HepG2 (cell line): Measurements from ENCODE around the gene HNRNPF. TPM values are rescaled to one million over a fixed set of nuclear protein-coding genes. Genes with fewer than 3 reads are reported as not detected.
A peak's percentile ranks its signal among the peaks of the same experiment; 100 is the strongest.

Source experiments
- ATAC-seq: fragments of 200-7000 bp; cut with Tn5 transposase; 3 replicates; pipeline ENCODE4 v1.9.1; 2020; ENCODE audit warnings: mild to moderate bottlenecking, moderate library complexity
- BruUV-seq: library from RNA; stranded (reverse); fragments of 400-500 nt; replicated peaks from 2 replicates; lab custom pipeline; 2021; lab: Mats Ljungman, UMichigan
- CTCF ChIA-PET: fragments of 300-600 bp; formaldehyde crosslinking; extraction: SDS; loops from one replicate; lab custom pipeline; 2021; ENCODE audit warnings: low total read pairs, inconsistent platforms, low intra/inter-chr PET ratio; lab: Yijun Ruan, JAX
- POLR2A ChIA-PET: fragments of 350-600 bp; sonication (Branson Sonifier 250); formaldehyde crosslinking; loops from one replicate; lab custom pipeline; 2020; ENCODE audit warnings: antibody characterized with exemption, inconsistent platforms; lab: Yijun Ruan, JAX
- DNase-seq: peaks from one replicate; pipeline ENCODE4 v3.0.0-alpha.2; 2015; ENCODE audit warnings: low spot score
- FAIRE-seq: peaks from 3 replicates; lab custom pipeline; 2011; peaks lifted over from hg19 to GRCh38; lab: Jason Lieb, UNC
- H2AFZ ChIP-seq: one replicate; pipeline ENCODE4 v1.6.1; 2011; ENCODE audit warnings: low read length, inconsistent platforms
- H3K27ac ChIP-seq: fragments of 300-600 bp; 3 replicates; pipeline ENCODE4 v1.8.0; 2011; ENCODE audit warnings: mixed run types, mild to moderate bottlenecking, mixed read lengths, low read length, inconsistent platforms; ENCODE audit not compliant: insufficient read depth; ENCODE audit errors: extremely low read length
- H3K27me3 ChIP-seq, 2 experiments: fragments of 200-600 bp in 1 of 2; 2 replicates in 1 of 2; 3 replicates in 1 of 2; pipeline versions ENCODE4 v1.6.0 to v1.8.0; 2011; ENCODE audit warnings: low read length in 2 of 2, mild to moderate bottlenecking in 2 of 2, moderate library complexity in 2 of 2, inconsistent platforms in 1 of 2; ENCODE audit not compliant: insufficient read depth in 2 of 2, control insufficient read depth in 1 of 2
- H3K36me3 ChIP-seq, 2 experiments: fragments of 200-600 bp in 1 of 2; replicated peaks in 1 of 2; 2 replicates in 1 of 2; 3 replicates in 1 of 2; pipeline versions ENCODE4 v1.5.1 to v1.8.0; 2011; ENCODE audit warnings: low read length in 2 of 2, inconsistent platforms in 1 of 2; ENCODE audit not compliant: insufficient read depth in 2 of 2, control insufficient read depth in 1 of 2
- H3K4me1 ChIP-seq: 2 replicates; pipeline ENCODE4 v1.5.1; 2012; ENCODE audit warnings: low read length, inconsistent platforms; ENCODE audit not compliant: insufficient read depth
- H3K4me2 ChIP-seq: 2 replicates; pipeline ENCODE4 v1.6.0; 2011; ENCODE audit warnings: low read depth, low read length, inconsistent platforms
- H3K4me3 ChIP-seq, 3 experiments: fragments of 200-600 bp in 1 of 3; sonication (generic), shearing (Covaris generic) in 1 of 3; replicated peaks in 1 of 3; 2 replicates each; pipeline ENCODE4 v1.5.1; 2011 to 2016; ENCODE audit warnings: low read length in 3 of 3, inconsistent platforms in 2 of 3, low read depth in 2 of 3, mild to moderate bottlenecking in 2 of 3, control low read depth in 1 of 3, mixed read lengths in 1 of 3; ENCODE audit not compliant: insufficient read depth in 1 of 3
- H3K79me2 ChIP-seq: one replicate; pipeline ENCODE4 v1.6.1; 2011; ENCODE audit warnings: low read length, inconsistent platforms; ENCODE audit not compliant: insufficient read depth
- H3K9ac ChIP-seq: 2 replicates; pipeline ENCODE4 v1.6.0; 2011; ENCODE audit warnings: mild to moderate bottlenecking, low read depth, low read length, inconsistent platforms; ENCODE audit not compliant: insufficient read depth
- H3K9me3 ChIP-seq: 2 replicates; pipeline ENCODE4 v1.5.1; 2012; ENCODE audit warnings: mild to moderate bottlenecking, low read length
- H4K20me1 ChIP-seq: 2 replicates; pipeline ENCODE4 v1.6.0; 2011; ENCODE audit warnings: inconsistent platforms, mild to moderate bottlenecking, low read length, moderate library complexity; ENCODE audit not compliant: insufficient read depth
- ATF7 ChIP-seq, 2 experiments: fragments of 450-650 bp in 1 of 2; sonication (generic) in 1 of 2; formaldehyde crosslinking in 1 of 2; IDR thresholded peaks; 2 replicates each; pipeline versions ENCODE4 v1.4.0 to v1.6.1; 2016 to 2020; ENCODE audit warnings: antibody characterized with exemption in 1 of 2, mild to moderate bottlenecking in 1 of 2, missing genetic modification reagents in 1 of 2
- DMAP1 ChIP-seq: IDR thresholded peaks from 2 replicates; pipeline ENCODE4 v1.6.1; 2016
- POLR2A ChIP-seq, 2 experiments: IDR thresholded peaks; 2 replicates each; pipeline ENCODE4 v1.6.1; 2011; ENCODE audit warnings: low read depth in 2 of 2, low read length in 2 of 2, mild to moderate bottlenecking in 1 of 2, moderate library complexity in 1 of 2; ENCODE audit not compliant: insufficient read depth in 1 of 2
- ZBTB21 ChIP-seq: sonication (generic); formaldehyde crosslinking; IDR thresholded peaks from 2 replicates; pipeline ENCODE4 v1.4.0; 2020; ENCODE audit warnings: missing genetic modification reagents
- ZNF749 ChIP-seq: sonication (generic); formaldehyde crosslinking; IDR thresholded peaks from 2 replicates; pipeline ENCODE4 v1.8.0; 2022; ENCODE audit warnings: mild to moderate bottlenecking, missing genetic modification reagents, moderate library complexity, borderline replicate concordance
- ZNF878 ChIP-seq: sonication (generic); formaldehyde crosslinking; IDR thresholded peaks from 2 replicates; pipeline ENCODE4 v1.8.1; 2023; ENCODE audit warnings: mild to moderate bottlenecking, missing genetic modification reagents, moderate library complexity
- WGBS: methylation state at CpG from one replicate; pipeline ENCODE4 v1.1.6; 2017; ENCODE audit warnings: low lambda C conversion rate; 5-methylcytosine and 5-hydroxymethylcytosine counted together
- in situ Hi-C: cut with HindIII; loops from 2 replicates; pipeline ENCODE4 v1.10.0; 2017; ENCODE audit warnings: low pct_unique_long_range_greater_than_20kb; ENCODE audit not compliant: extremely low pct_ligation_motif_present
- intact Hi-C: fragments of 100-400 bp; cut with micrococcal nuclease; formaldehyde crosslinking; loops from one replicate; pipeline ENCODE4 v1.10.0; 2022; ENCODE audit not compliant: unreplicated experiment
- polyA plus RNA-seq, 8 experiments: library from polyadenylated mRNA; depleted of rRNA in 3 of 8; stranded (reverse) in 7 of 8; unstranded in 1 of 8; fragments of >200 nt; fragmentation: Illumina TruSeq in 4 of 8; extraction: Trizol in 4 of 8; gene quantifications; 2 replicates each; pipeline versions ENCODE4 v1.2.1 to v1.2.3, GENCODE V29; 2011 to 2016; ENCODE audit warnings: low read depth in 4 of 8, missing spikeins in 1 of 8, mixed read lengths in 1 of 8; ENCODE audit not compliant: insufficient read depth in 1 of 8
- total RNA-seq, 5 experiments: library from RNA; depleted of rRNA; stranded (reverse); fragments of >200 nt; fragmentation: Illumina TruSeq; extraction: Trizol; gene quantifications; 2 replicates each; pipeline ENCODE4 v1.2.3, GENCODE V29; 2016; ENCODE audit warnings: low read depth in 1 of 5
- TF ChIP-seq, protein P1 (sequence below): sonication (generic); formaldehyde crosslinking; IDR thresholded peaks from 2 replicates; pipeline ENCODE4 v1.4.0; 2020; ENCODE audit warnings: missing genetic modification reagents
- TF ChIP-seq, protein P2 (sequence below): sonication (generic); formaldehyde crosslinking; IDR thresholded peaks from 2 replicates; pipeline ENCODE4 v1.4.0; 2020; ENCODE audit warnings: mild to moderate bottlenecking, missing genetic modification reagents
- TF ChIP-seq, protein P3 (sequence below): sonication (generic); formaldehyde crosslinking; IDR thresholded peaks from 2 replicates; pipeline ENCODE4 v1.5.0; 2020; ENCODE audit warnings: mild to moderate bottlenecking, missing genetic modification reagents

HNRNPF gene
- total and polyA plus RNA-seq, 2 of the 13 experiments (the other 11 are each of a cell fraction or from before 2014, with no cell fraction given) = 166 to 308 TPM

DNA sequence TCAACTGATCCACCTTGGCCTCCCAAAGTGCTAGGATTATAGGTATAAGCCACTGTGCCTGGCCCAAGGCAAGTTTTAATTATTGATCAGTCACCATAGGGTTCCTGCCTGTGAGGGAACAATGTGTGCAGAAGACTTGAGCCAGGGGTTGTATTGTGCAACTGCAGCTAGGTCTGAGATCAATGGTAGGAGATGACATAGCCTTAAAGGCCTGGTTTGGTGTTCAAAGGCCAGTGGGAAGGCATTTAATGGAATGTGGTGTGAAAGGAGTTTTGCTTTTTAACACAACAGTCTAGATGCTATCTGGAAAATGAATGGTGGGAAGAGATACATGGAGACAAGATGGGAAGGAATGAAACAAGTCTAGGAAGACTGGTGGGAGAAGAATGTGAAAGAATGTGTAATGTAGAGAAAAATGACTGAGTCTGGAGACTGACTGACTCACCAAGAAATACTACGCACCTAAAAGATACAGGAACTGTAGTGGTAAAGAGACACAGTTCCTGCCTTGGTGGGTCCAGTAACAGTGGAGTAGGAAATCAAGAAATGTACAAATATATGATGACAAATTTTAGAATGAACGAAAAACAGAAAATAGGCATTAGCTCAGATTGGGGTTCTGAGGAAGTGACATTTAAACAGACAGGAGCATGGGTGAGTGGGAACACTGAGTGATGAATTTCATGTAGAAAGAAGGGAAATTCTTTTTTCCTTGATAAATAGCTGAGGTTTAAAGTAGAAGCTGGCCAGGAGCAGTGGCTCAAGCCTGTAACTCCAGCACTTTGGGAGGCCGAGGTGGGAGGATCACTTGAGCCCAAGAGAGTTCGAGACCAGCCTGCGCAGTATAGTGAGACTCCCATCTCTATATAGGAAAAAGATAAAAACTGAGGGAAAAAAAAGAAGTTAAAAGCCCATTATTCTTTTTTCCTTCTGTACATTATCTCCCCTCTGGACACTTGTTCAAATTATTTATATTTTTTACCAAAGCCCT, 9.4 kb downstream of the HNRNPF start (continued):
- TF ChIP-seq ZBTB21 (CRISPR knock-in tag) = no peak
- no peak for TF ChIP-seq DMAP1
- TF ChIP-seq, protein P1, sequence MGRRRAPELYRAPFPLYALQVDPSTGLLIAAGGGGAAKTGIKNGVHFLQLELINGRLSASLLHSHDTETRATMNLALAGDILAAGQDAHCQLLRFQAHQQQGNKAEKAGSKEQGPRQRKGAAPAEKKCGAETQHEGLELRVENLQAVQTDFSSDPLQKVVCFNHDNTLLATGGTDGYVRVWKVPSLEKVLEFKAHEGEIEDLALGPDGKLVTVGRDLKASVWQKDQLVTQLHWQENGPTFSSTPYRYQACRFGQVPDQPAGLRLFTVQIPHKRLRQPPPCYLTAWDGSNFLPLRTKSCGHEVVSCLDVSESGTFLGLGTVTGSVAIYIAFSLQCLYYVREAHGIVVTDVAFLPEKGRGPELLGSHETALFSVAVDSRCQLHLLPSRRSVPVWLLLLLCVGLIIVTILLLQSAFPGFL = no peak
- TF ChIP-seq, protein P2, sequence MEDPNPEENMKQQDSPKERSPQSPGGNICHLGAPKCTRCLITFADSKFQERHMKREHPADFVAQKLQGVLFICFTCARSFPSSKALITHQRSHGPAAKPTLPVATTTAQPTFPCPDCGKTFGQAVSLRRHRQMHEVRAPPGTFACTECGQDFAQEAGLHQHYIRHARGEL (CRISPR knock-in tag) = no peak

DNA sequence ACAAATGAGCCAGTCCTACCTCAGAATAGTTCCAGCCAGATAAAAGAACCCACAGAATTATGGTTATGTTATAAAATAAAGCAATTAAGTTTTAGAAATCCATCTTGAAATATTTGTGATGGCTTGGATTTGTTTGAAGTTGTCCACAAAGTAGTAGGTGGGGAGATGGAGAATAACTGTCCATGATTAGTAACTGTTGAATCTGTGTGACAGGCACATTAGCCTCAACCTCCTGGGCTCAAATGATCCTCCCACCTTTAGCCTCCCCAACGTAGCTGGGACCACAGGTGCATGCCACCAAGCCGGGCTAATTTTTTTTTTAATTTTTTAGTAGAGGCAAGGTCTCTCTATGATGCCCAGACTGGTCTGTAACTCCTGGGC, 10.1 kb downstream of the HNRNPF start:
- TF ChIP-seq ATF7 (IDR thresholded peaks at IDR 0.05) (no peak), ATF7 (CRISPR knock-in tag; IDR thresholded peaks at IDR 0.05) (0 out of 2 replicates have a peak, but pooled peaks have one; percentile 0), ZNF878 (0 out of 2 replicates have a peak, but pooled peaks have one; percentile 22), ZNF749 (CRISPR knock-in tag) (no peak), POLR2A (IDR thresholded peaks at IDR 0.05; ENCODE audit: insufficient read depth in 1 of 2, low read depth in 2 of 2, low read length in 2 of 2) (0 out of 4 replicates have a peak, but pooled peaks of 1 of the 2 experiments have one; percentile 18)
- TF ChIP-seq, protein P3, sequence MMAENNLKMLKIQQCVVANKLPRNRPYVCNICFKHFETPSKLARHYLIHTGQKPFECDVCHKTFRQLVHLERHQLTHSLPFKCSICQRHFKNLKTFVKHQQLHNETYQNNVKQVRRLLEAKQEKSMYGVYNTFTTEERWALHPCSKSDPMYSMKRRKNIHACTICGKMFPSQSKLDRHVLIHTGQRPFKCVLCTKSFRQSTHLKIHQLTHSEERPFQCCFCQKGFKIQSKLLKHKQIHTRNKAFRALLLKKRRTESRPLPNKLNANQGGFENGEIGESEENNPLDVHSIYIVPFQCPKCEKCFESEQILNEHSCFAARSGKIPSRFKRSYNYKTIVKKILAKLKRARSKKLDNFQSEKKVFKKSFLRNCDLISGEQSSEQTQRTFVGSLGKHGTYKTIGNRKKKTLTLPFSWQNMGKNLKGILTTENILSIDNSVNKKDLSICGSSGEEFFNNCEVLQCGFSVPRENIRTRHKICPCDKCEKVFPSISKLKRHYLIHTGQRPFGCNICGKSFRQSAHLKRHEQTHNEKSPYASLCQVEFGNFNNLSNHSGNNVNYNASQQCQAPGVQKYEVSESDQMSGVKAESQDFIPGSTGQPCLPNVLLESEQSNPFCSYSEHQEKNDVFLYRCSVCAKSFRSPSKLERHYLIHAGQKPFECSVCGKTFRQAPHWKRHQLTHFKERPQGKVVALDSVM = peak; percentile 68; the same call in 1 of the 2 replicates

More for the DNA sequence above, 10.1 kb downstream of the HNRNPF start:
- peak overlapping the region; percentile 99 for H3K27ac ChIP-seq
- peaks cover 90% of the 10 kb centered on the region for H3K79me2 ChIP-seq
- peak overlapping the region; percentile 73 for H3K4me2 ChIP-seq
- no TSS peak for BruUV-seq
- intact Hi-C loops (loop anchor here (1.0 to 5.0 kb wide), 2 partner anchors 8 to 38 kb away; partner anchors contain the start of gene ZNF487), in situ Hi-C loops (no loop called here)
- no peak for ATAC-seq
- H3K27me3 ChIP-seq = no peaks in the 10 kb centered on the region; a peak in 1 of 5 replicates
- H2AFZ ChIP-seq = no peak overlapping the region
- no peak for FAIRE-seq
- no peaks in the 10 kb centered on the region for H3K9me3 ChIP-seq
- H4K20me1 ChIP-seq = peaks cover 82% of the 10 kb centered on the region
- peak overlapping the region; percentile 96 for H3K9ac ChIP-seq
- H3K4me3 ChIP-seq = peak overlapping the region; percentile 55 to 79 (median 55); a peak in 5 of 6 replicates
- ChIA-PET POLR2A (interaction anchor here (1.4 to 5.6 kb wide), 6 partner anchors 9 to 37 kb away, joined by 3 to 51 read pairs (median 22); partner anchors contain the start of genes HNRNPF and ZNF487), CTCF (no interaction called here)
- H3K36me3 ChIP-seq = peaks cover 4 to 23% of the 10 kb centered on the region in 2 experiments
- DNase-seq = no peak
- peaks cover 79% of the 10 kb centered on the region for H3K4me1 ChIP-seq
- 0% methylated on average over 2 of the region's 2 CpGs for WGBS
